ENCODE measurements around the gene CSF2.

CSF2 gene

GRCh38 chr5:132085686-132086085 is 12.1 kb downstream of the CSF2 start:
- H3K4me1 ChIP-seq (ENCODE audit: insufficient read depth, low read length, poor library complexity, severe bottlenecking), result peaks cover 23% of the 10 kb centered on the region
- TF ChIP-seq EZH2phosphoT487 (IDR thresholded peaks at IDR 0.05; ENCODE audit: borderline replicate concordance), result no peak
- TF ChIP-seq CTCF (conservative IDR thresholded peaks at IDR 0.05; ENCODE audit: low read length), result no peak

DNA sequence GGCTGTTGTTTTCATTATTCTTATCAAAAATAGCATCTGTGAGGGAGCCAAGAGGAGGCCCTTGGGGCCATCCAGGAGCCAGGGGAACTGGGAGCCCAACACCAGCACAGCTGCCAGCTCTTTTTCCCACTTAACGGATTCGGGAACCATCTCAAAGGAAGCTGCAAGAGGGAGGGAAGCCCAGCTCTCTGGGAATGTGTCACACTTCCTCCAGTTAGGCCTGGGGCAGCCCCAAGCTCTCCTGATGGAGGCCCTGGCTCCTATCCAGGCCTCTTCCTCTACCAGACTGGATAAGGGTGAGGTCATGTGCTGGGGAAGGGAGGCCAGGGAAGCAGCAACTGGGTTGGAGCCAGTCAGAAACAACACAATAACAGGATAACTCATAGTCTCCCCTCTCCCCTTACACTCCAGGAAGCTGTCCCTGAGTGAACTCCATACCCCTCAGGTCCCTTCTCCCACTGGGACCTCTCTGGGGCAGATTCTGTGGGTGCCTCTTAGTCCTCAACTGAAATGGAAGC is 12.7 kb downstream of the CSF2 start:
- Histone ChIP-seq H3K9ac (ENCODE audit: low read depth, low read length, poor library complexity, severe bottlenecking) (no peak overlapping the region), H3K9me2 (replicated peaks; ENCODE audit: low read depth, low read length) (no peaks in the 10 kb centered on the region), H3K4me3 (ENCODE audit: low read length, poor library complexity, severe bottlenecking) (no peak overlapping the region), H3K79me2 (ENCODE audit: insufficient read depth, low read length) (no peaks in the 10 kb centered on the region), H3K27me3 (ENCODE audit: insufficient read depth, low read length, poor library complexity, severe bottlenecking) (no peaks in the 10 kb centered on the region), H2AFZ (ENCODE audit: low read length) (no peak overlapping the region), H3K4me2 (ENCODE audit: low read depth, low read length, poor library complexity, severe bottlenecking) (no peak overlapping the region), H3K36me3 (ENCODE audit: insufficient read depth, low read length) (no peaks in the 10 kb centered on the region), H4K20me1 (ENCODE audit: insufficient read depth, low read length, poor library complexity, severe bottlenecking) (no peaks in the 10 kb centered on the region), H3K4me1 (ENCODE audit: insufficient read depth, low read length, poor library complexity, severe bottlenecking) (peaks cover 24% of the 10 kb centered on the region), H3F3A (ENCODE audit: low read depth) (no peaks in the 10 kb centered on the region), H3K9me3 (ENCODE audit: insufficient read depth, low read depth, low read length) (no peaks in the 10 kb centered on the region)
- TF ChIP-seq EZH2phosphoT487 (IDR thresholded peaks at IDR 0.05; ENCODE audit: borderline replicate concordance) (no peak), CTCF (conservative IDR thresholded peaks at IDR 0.05; ENCODE audit: low read length) (no peak)

More at GRCh38 chr5:132085686-132086085, 12.1 kb downstream of the CSF2 start:
- no peaks in the 10 kb centered on the region for H3K9me3 ChIP-seq (ENCODE audit: insufficient read depth, low read depth, low read length)
- H3F3A ChIP-seq (ENCODE audit: low read depth), result no peaks in the 10 kb centered on the region
- H3K79me2 ChIP-seq (ENCODE audit: insufficient read depth, low read length), result no peaks in the 10 kb centered on the region
- H3K4me2 ChIP-seq (ENCODE audit: low read depth, low read length, poor library complexity, severe bottlenecking), result no peak overlapping the region
- H3K9ac ChIP-seq (ENCODE audit: low read depth, low read length, poor library complexity, severe bottlenecking), result no peak overlapping the region
- no peaks in the 10 kb centered on the region for H4K20me1 ChIP-seq (ENCODE audit: insufficient read depth, low read length, poor library complexity, severe bottlenecking)
- no peak overlapping the region for H2AFZ ChIP-seq (ENCODE audit: low read length)
- no peaks in the 10 kb centered on the region for H3K27me3 ChIP-seq (ENCODE audit: insufficient read depth, low read length, poor library complexity, severe bottlenecking)
- no peaks in the 10 kb centered on the region for H3K36me3 ChIP-seq (ENCODE audit: insufficient read depth, low read length)
- no peak overlapping the region for H3K4me3 ChIP-seq (ENCODE audit: low read length, poor library complexity, severe bottlenecking)
- no peaks in the 10 kb centered on the region for H3K9me2 ChIP-seq (replicated peaks; ENCODE audit: low read depth, low read length)

GRCh38 chr5:132087176-132087575 is 13.6 kb downstream of the CSF2 start:
- Histone ChIP-seq H3K27me3 (ENCODE audit: insufficient read depth, low read length, poor library complexity, severe bottlenecking) (no peaks in the 10 kb centered on the region), H3K4me1 (ENCODE audit: insufficient read depth, low read length, poor library complexity, severe bottlenecking) (peaks cover 24% of the 10 kb centered on the region), H3K4me2 (ENCODE audit: low read depth, low read length, poor library complexity, severe bottlenecking) (no peak overlapping the region), H3K9me3 (ENCODE audit: insufficient read depth, low read depth, low read length) (no peaks in the 10 kb centered on the region), H3K9me2 (replicated peaks; ENCODE audit: low read depth, low read length) (no peaks in the 10 kb centered on the region), H3K9ac (ENCODE audit: low read depth, low read length, poor library complexity, severe bottlenecking) (no peak overlapping the region), H2AFZ (ENCODE audit: low read length) (no peak overlapping the region), H3K36me3 (ENCODE audit: insufficient read depth, low read length) (no peaks in the 10 kb centered on the region), H4K20me1 (ENCODE audit: insufficient read depth, low read length, poor library complexity, severe bottlenecking) (no peaks in the 10 kb centered on the region), H3K4me3 (ENCODE audit: low read length, poor library complexity, severe bottlenecking) (no peak overlapping the region), H3K79me2 (ENCODE audit: insufficient read depth, low read length) (no peaks in the 10 kb centered on the region), H3F3A (ENCODE audit: low read depth) (no peaks in the 10 kb centered on the region)
- TF ChIP-seq EZH2phosphoT487 (IDR thresholded peaks at IDR 0.05; ENCODE audit: borderline replicate concordance) (no peak), CTCF (conservative IDR thresholded peaks at IDR 0.05; ENCODE audit: low read length) (no peak)
